Measurements from ENCODE around the gene MAP3K3. TPM values are rescaled to one million over a fixed set of nuclear protein-coding genes. Genes with fewer than 3 reads are reported as not detected.

MAP3K3 gene
- total RNA-seq, 2 experiments from 2014 or later = 75.8 to 78.1 TPM

DNA sequence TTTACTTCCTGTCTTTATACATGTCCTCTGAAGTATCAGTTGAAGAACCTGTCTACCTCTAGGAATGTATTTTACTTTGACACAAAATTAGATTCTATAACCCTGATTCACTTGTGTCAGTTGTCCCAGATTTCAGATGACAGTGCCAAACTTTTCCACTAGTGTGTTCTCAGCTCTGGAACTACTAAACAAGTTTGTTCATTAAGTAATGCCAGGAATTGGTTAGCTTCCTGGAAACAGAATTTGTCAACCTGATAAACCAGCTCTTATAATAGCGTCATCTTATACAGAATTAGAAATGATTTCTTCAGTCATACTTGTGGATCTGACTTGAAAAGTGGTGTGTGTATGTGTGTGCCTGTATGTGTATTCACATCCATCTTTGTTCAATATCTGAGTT is 7.4 kb downstream of the MAP3K3 start:
- peaks cover 48% of the 10 kb centered on the region for H3K36me3 Mint-ChIP-seq (ENCODE audit: low read depth)
- intact Hi-C loops (cut with DNase I, micrococcal nuclease) = loop anchor here (5.0 to 10.0 kb wide), 2 partner anchors 53 to 215 kb away; partner anchors contain the start of gene SMARCD2 (in 1 of the 2)
- POLR2A ChIA-PET = no interaction called here
- Histone ChIP-seq H3K27ac (ENCODE audit: low read depth in 1 of 2, low read length in 2 of 2) (no peak overlapping the region), H3K27me3 (ENCODE audit: control insufficient read depth in 1 of 2, insufficient read depth in 2 of 2, low read length in 2 of 2) (no peaks in the 10 kb centered on the region), H3K36me3 (ENCODE audit: insufficient read depth, low read length) (peaks cover 29% of the 10 kb centered on the region), H3K9me3 (ENCODE audit: control insufficient read depth in 1 of 2, insufficient read depth in 1 of 2, low read length in 2 of 2) (no peaks in the 10 kb centered on the region), H3K4me1 (ENCODE audit: insufficient read depth, low read length) (peaks cover 12% of the 10 kb centered on the region), H3K4me3 (ENCODE audit: low read length) (no peak overlapping the region)
- H3K4me1 Mint-ChIP-seq (ENCODE audit: low read depth) = peaks cover 61% of the 10 kb centered on the region
- H3K4me3 Mint-ChIP-seq = no peak overlapping the region
- TF ChIP-seq, protein P1, sequence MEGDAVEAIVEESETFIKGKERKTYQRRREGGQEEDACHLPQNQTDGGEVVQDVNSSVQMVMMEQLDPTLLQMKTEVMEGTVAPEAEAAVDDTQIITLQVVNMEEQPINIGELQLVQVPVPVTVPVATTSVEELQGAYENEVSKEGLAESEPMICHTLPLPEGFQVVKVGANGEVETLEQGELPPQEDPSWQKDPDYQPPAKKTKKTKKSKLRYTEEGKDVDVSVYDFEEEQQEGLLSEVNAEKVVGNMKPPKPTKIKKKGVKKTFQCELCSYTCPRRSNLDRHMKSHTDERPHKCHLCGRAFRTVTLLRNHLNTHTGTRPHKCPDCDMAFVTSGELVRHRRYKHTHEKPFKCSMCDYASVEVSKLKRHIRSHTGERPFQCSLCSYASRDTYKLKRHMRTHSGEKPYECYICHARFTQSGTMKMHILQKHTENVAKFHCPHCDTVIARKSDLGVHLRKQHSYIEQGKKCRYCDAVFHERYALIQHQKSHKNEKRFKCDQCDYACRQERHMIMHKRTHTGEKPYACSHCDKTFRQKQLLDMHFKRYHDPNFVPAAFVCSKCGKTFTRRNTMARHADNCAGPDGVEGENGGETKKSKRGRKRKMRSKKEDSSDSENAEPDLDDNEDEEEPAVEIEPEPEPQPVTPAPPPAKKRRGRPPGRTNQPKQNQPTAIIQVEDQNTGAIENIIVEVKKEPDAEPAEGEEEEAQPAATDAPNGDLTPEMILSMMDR (IDR thresholded peaks at IDR 0.05) = no peak
- no peak overlapping the region for H3K27ac Mint-ChIP-seq
- no peaks in the 10 kb centered on the region for H3K27me3 Mint-ChIP-seq
- H3K9me3 Mint-ChIP-seq = no peaks in the 10 kb centered on the region
- CTCF ChIA-PET = no interaction called here
- no peak for ATAC-seq (ENCODE audit: poor library complexity)
- no peak for DNase-seq

DNA sequence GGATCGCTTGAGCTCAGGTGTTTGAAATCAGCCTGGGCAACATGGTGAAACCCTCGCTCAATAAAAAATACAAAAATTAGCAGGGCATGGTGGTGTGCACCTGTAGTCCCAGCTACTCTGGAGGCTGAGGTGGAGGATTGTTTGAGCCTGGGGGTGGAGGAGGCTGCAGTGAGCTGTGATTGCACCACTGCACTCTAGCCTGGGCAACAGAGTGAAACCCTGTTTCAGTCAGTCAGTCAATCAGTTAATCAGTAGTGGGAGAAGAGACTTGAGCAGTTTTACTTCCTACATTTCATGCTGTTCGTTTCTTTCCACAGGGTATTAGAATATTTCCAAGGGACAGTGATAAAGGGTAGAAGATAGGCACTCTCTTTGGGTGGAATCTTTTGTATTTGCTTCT is 8.8 kb downstream of the MAP3K3 start:
- TF ChIP-seq, protein P1 (IDR thresholded peaks at IDR 0.05) = no peak
- peaks cover 43% of the 10 kb centered on the region for H3K36me3 ChIP-seq (ENCODE audit: insufficient read depth, low read length)
- ChIA-PET POLR2A (no interaction called here), CTCF (no interaction called here)
- H3K4me3 Mint-ChIP-seq = no peak overlapping the region
- ATAC-seq (ENCODE audit: poor library complexity) = no peak
- no peaks in the 10 kb centered on the region for H3K27me3 ChIP-seq (ENCODE audit: control insufficient read depth in 1 of 2, insufficient read depth in 2 of 2, low read length in 2 of 2)
- H3K9me3 ChIP-seq (ENCODE audit: control insufficient read depth in 1 of 2, insufficient read depth in 1 of 2, low read length in 2 of 2) = no peaks in the 10 kb centered on the region
- no peak overlapping the region for H3K27ac ChIP-seq (ENCODE audit: low read depth in 1 of 2, low read length in 2 of 2)
- H3K27ac Mint-ChIP-seq = no peak overlapping the region
- no peak for DNase-seq
- H3K4me3 ChIP-seq (ENCODE audit: low read length) = no peak overlapping the region
- H3K4me1 Mint-ChIP-seq (ENCODE audit: low read depth) = peaks cover 58% of the 10 kb centered on the region
- peaks cover 63% of the 10 kb centered on the region for H3K36me3 Mint-ChIP-seq (ENCODE audit: low read depth)
- peaks cover 4% of the 10 kb centered on the region for H3K4me1 ChIP-seq (ENCODE audit: insufficient read depth, low read length)
- H3K27me3 Mint-ChIP-seq = no peaks in the 10 kb centered on the region
- intact Hi-C loops (cut with DNase I, micrococcal nuclease) = loop anchor here in 1 of 2 experiments (5.0 kb wide), 1 partner anchor 51 kb away; no protein-coding TSS in a partner anchor
- no peaks in the 10 kb centered on the region for H3K9me3 Mint-ChIP-seq

DNA sequence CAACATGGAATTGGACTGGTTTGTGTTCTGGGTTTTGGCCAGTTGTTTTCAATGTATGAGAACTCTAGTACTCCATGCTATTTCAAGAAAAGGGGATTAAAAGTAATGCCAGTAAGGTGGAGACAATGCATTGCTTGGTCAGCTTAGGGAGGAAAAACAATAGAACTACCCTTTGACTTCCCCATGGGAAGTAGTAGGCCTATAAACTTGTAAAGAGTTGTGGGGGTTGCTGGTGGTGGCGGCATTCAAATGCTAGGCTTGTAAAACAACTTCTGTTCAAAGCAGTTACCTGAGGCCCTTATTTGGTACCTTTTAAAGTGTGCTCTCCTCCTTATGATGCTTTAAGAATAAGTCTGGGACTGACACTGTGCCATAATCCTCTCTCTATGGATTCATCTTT is 9.4 kb downstream of the MAP3K3 start:
- no peaks in the 10 kb centered on the region for H3K27me3 Mint-ChIP-seq
- ATAC-seq (ENCODE audit: poor library complexity) = no peak

More for the DNA sequence above, 9.4 kb downstream of the MAP3K3 start:
- Histone ChIP-seq H3K9me3 (ENCODE audit: control insufficient read depth in 1 of 2, insufficient read depth in 1 of 2, low read length in 2 of 2) (no peaks in the 10 kb centered on the region), H3K27ac (ENCODE audit: low read depth in 1 of 2, low read length in 2 of 2) (no peak overlapping the region), H3K4me3 (ENCODE audit: low read length) (no peak overlapping the region), H3K4me1 (ENCODE audit: insufficient read depth, low read length) (peaks cover 3% of the 10 kb centered on the region), H3K27me3 (ENCODE audit: control insufficient read depth in 1 of 2, insufficient read depth in 2 of 2, low read length in 2 of 2) (no peaks in the 10 kb centered on the region), H3K36me3 (ENCODE audit: insufficient read depth, low read length) (peaks cover 49% of the 10 kb centered on the region)
- intact Hi-C loops (cut with DNase I, micrococcal nuclease) = loop anchor here in 1 of 2 experiments (5.0 kb wide), 1 partner anchor 51 kb away; no protein-coding TSS in a partner anchor
- no peak overlapping the region for H3K4me3 Mint-ChIP-seq
- ChIA-PET CTCF (no interaction called here), POLR2A (no interaction called here)
- H3K4me1 Mint-ChIP-seq (ENCODE audit: low read depth) = peaks cover 58% of the 10 kb centered on the region
- no peak overlapping the region for H3K27ac Mint-ChIP-seq
- TF ChIP-seq, protein P1 (IDR thresholded peaks at IDR 0.05) = no peak
- peaks cover 68% of the 10 kb centered on the region for H3K36me3 Mint-ChIP-seq (ENCODE audit: low read depth)
- DNase-seq = no peak
- no peaks in the 10 kb centered on the region for H3K9me3 Mint-ChIP-seq

All from CD4-positive, alpha-beta T cell (primary cell).